Measurements from ENCODE around the gene CST9. TPM values are rescaled to one million over a fixed set of nuclear protein-coding genes. Genes with fewer than 3 reads are reported as not detected.

The CST9 gene
- total and polyA plus RNA-seq, 2 of the 8 experiments (the other 6 are each of a cell fraction or from before 2014, with no cell fraction given) = 0.05 to 0.19 TPM

- TF ChIP-seq, protein P1, sequence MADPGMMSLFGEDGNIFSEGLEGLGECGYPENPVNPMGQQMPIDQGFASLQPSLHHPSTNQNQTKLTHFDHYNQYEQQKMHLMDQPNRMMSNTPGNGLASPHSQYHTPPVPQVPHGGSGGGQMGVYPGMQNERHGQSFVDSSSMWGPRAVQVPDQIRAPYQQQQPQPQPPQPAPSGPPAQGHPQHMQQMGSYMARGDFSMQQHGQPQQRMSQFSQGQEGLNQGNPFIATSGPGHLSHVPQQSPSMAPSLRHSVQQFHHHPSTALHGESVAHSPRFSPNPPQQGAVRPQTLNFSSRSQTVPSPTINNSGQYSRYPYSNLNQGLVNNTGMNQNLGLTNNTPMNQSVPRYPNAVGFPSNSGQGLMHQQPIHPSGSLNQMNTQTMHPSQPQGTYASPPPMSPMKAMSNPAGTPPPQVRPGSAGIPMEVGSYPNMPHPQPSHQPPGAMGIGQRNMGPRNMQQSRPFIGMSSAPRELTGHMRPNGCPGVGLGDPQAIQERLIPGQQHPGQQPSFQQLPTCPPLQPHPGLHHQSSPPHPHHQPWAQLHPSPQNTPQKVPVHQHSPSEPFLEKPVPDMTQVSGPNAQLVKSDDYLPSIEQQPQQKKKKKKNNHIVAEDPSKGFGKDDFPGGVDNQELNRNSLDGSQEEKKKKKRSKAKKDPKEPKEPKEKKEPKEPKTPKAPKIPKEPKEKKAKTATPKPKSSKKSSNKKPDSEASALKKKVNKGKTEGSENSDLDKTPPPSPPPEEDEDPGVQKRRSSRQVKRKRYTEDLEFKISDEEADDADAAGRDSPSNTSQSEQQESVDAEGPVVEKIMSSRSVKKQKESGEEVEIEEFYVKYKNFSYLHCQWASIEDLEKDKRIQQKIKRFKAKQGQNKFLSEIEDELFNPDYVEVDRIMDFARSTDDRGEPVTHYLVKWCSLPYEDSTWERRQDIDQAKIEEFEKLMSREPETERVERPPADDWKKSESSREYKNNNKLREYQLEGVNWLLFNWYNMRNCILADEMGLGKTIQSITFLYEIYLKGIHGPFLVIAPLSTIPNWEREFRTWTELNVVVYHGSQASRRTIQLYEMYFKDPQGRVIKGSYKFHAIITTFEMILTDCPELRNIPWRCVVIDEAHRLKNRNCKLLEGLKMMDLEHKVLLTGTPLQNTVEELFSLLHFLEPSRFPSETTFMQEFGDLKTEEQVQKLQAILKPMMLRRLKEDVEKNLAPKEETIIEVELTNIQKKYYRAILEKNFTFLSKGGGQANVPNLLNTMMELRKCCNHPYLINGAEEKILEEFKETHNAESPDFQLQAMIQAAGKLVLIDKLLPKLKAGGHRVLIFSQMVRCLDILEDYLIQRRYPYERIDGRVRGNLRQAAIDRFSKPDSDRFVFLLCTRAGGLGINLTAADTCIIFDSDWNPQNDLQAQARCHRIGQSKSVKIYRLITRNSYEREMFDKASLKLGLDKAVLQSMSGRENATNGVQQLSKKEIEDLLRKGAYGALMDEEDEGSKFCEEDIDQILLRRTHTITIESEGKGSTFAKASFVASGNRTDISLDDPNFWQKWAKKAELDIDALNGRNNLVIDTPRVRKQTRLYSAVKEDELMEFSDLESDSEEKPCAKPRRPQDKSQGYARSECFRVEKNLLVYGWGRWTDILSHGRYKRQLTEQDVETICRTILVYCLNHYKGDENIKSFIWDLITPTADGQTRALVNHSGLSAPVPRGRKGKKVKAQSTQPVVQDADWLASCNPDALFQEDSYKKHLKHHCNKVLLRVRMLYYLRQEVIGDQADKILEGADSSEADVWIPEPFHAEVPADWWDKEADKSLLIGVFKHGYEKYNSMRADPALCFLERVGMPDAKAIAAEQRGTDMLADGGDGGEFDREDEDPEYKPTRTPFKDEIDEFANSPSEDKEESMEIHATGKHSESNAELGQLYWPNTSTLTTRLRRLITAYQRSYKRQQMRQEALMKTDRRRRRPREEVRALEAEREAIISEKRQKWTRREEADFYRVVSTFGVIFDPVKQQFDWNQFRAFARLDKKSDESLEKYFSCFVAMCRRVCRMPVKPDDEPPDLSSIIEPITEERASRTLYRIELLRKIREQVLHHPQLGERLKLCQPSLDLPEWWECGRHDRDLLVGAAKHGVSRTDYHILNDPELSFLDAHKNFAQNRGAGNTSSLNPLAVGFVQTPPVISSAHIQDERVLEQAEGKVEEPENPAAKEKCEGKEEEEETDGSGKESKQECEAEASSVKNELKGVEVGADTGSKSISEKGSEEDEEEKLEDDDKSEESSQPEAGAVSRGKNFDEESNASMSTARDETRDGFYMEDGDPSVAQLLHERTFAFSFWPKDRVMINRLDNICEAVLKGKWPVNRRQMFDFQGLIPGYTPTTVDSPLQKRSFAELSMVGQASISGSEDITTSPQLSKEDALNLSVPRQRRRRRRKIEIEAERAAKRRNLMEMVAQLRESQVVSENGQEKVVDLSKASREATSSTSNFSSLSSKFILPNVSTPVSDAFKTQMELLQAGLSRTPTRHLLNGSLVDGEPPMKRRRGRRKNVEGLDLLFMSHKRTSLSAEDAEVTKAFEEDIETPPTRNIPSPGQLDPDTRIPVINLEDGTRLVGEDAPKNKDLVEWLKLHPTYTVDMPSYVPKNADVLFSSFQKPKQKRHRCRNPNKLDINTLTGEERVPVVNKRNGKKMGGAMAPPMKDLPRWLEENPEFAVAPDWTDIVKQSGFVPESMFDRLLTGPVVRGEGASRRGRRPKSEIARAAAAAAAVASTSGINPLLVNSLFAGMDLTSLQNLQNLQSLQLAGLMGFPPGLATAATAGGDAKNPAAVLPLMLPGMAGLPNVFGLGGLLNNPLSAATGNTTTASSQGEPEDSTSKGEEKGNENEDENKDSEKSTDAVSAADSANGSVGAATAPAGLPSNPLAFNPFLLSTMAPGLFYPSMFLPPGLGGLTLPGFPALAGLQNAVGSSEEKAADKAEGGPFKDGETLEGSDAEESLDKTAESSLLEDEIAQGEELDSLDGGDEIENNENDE (IDR thresholded peaks at IDR 0.05; ENCODE audit: insufficient replicate concordance, low read length) = no peak
- no peak for TF ChIP-seq SP1 (IDR thresholded peaks at IDR 0.05; ENCODE audit: low read depth, low read length)
- TF ChIP-seq RBBP5 (IDR thresholded peaks at IDR 0.05; ENCODE audit: borderline replicate concordance, low read depth, low read length) = no peak
- no peak for TF ChIP-seq RXRA (IDR thresholded peaks at IDR 0.05; ENCODE audit: insufficient read depth, low read depth, low read length)
- TF ChIP-seq, protein P2, sequence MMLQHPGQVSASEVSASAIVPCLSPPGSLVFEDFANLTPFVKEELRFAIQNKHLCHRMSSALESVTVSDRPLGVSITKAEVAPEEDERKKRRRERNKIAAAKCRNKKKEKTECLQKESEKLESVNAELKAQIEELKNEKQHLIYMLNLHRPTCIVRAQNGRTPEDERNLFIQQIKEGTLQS (IDR thresholded peaks at IDR 0.05; ENCODE audit: insufficient read depth, low read depth, low read length) = no peak
- no peak for TF ChIP-seq RNF2 (IDR thresholded peaks at IDR 0.05; ENCODE audit: borderline replicate concordance, low read depth, low read length, missing control alignments, poor library complexity, severe bottlenecking)
- no peak for TF ChIP-seq RFX5 (IDR thresholded peaks at IDR 0.05; ENCODE audit: borderline replicate concordance, low read depth, low read length)
- no peak for TF ChIP-seq CHD2 (IDR thresholded peaks at IDR 0.05; ENCODE audit: low read length)
Observed at GRCh38 chr20:23628402-23629016, 22.8 kb upstream of the CST9 start (continued).
